ENCODE results near the gene RNASEH2C. TPM values are rescaled to one million over a fixed set of nuclear protein-coding genes. Genes with fewer than 3 reads are reported as not detected.

The RNASEH2C gene
- total RNA-seq, 4 donors from 2014 or later: 70.2 to 231 (median 111) TPM

Small RNA genes within 50 kb of the gene (small RNA-seq; reads per million reads assigned to genes)
- gene RN7SL309P: 0 reads per million in 4 donors

Other genes starting within 250 kb of the RNASEH2C start
- over 10,000 TPM; 17,948 to 48,028 (median 23,406) TPM for gene MALAT1, start 221.8 kb downstream of the RNASEH2C start, total RNA-seq
- gene SCYL1, start 195.7 kb downstream of the RNASEH2C start, total RNA-seq: 10 to 100 TPM; 41.0 to 78.4 (median 69.2) TPM
- 100 to 1,000 TPM in 2 of 4 donors, 10 to 100 TPM in 2; 48.7 to 467 (median 140) TPM for gene LTBP3, start 162.4 kb downstream of the RNASEH2C start, total RNA-seq
- 10 to 100 TPM in 3 of 4 donors, 1 to 10 TPM in 1; 6.4 to 38.4 (median 27.9) TPM for gene ZNRD2, start 150.3 kb downstream of the RNASEH2C start, total RNA-seq
- 100 to 1,000 TPM in 1 of 4 donors, 10 to 100 TPM in 3; 25.2 to 254 (median 51.6) TPM for gene FAM89B, start 148.3 kb downstream of the RNASEH2C start, total RNA-seq
- 100 to 1,000 TPM in 2 of 4 donors, 10 to 100 TPM in 2; 90.2 to 215 (median 106) TPM for gene EHBP1L1, start 144.7 kb downstream of the RNASEH2C start, total RNA-seq
- gene KCNK7, start 125.0 kb downstream of the RNASEH2C start, total RNA-seq: 1 to 10 TPM in 1 of 4 donors, under 1 TPM in 1, not detected in 2; 0.27 to 1.6 TPM
- 100 to 1,000 TPM in 2 of 4 donors, 10 to 100 TPM in 2; 82.3 to 211 (median 94.8) TPM for gene MAP3K11, start 106.6 kb downstream of the RNASEH2C start, total RNA-seq
- gene PCNX3, start 105.0 kb downstream of the RNASEH2C start, total RNA-seq: 10 to 100 TPM; 56.4 to 89.0 (median 62.4) TPM
- 100 to 1,000 TPM in 1 of 4 donors, 10 to 100 TPM in 3; 22.4 to 174 (median 30.9) TPM for gene SIPA1, start 82.7 kb downstream of the RNASEH2C start, total RNA-seq
- 10 to 100 TPM; 45.8 to 95.8 (median 58.4) TPM for gene RELA, start 57.9 kb downstream of the RNASEH2C start, total RNA-seq
- 100 to 1,000 TPM in 1 of 4 donors, 10 to 100 TPM in 3; 51.6 to 203 (median 74.1) TPM for gene KAT5, start 8.5 kb downstream of the RNASEH2C start, total RNA-seq
- gene AP5B1, start 60.2 kb upstream of the RNASEH2C start, total RNA-seq: 10 to 100 TPM; 24.9 to 33.7 (median 28.2) TPM
- gene OVOL1, start 66.3 kb upstream of the RNASEH2C start, total RNA-seq: 10 to 100 TPM; 19.9 to 44.8 (median 33.8) TPM
- 10 to 100 TPM in 1 of 4 donors, 1 to 10 TPM in 1, under 1 TPM in 1, not detected in 1; 0.60 to 10.0 (median 1.6) TPM for gene SNX32, start 113.2 kb upstream of the RNASEH2C start, total RNA-seq
- 1,000 to 10,000 TPM; 1,308 to 1,852 (median 1,703) TPM for gene CFL1, start 137.4 kb upstream of the RNASEH2C start, total RNA-seq
- 100 to 1,000 TPM in 1 of 4 donors, 10 to 100 TPM in 3; 58.3 to 191 (median 81.2) TPM for gene MUS81, start 139.6 kb upstream of the RNASEH2C start, total RNA-seq
- 10 to 100 TPM; 15.2 to 34.4 (median 25.1) TPM for gene EFEMP2, start 152.0 kb upstream of the RNASEH2C start, total RNA-seq
- gene CTSW, start 159.0 kb upstream of the RNASEH2C start, total RNA-seq: 1 to 10 TPM in 2 of 4 donors, not detected in 2; 1.1 to 1.8 TPM
- 10 to 100 TPM; 53.4 to 82.6 (median 75.9) TPM for gene FIBP, start 167.7 kb upstream of the RNASEH2C start, total RNA-seq
- 100 to 1,000 TPM in 1 of 4 donors, 10 to 100 TPM in 2, 1 to 10 TPM in 1; 7.9 to 140 (median 23.1) TPM for gene CCDC85B, start 169.9 kb upstream of the RNASEH2C start, total RNA-seq
- gene FOSL1, start 179.6 kb upstream of the RNASEH2C start, total RNA-seq: 10 to 100 TPM in 1 of 4 donors, 1 to 10 TPM in 1, not detected in 2; 1.2 to 11.6 TPM
- 10 to 100 TPM; 15.2 to 59.5 (median 22.8) TPM for gene C11orf68, start 198.3 kb upstream of the RNASEH2C start, total RNA-seq
- 10 to 100 TPM; 15.7 to 63.2 (median 57.0) TPM for gene DRAP1, start 198.6 kb upstream of the RNASEH2C start, total RNA-seq
- gene TSGA10IP, start 224.7 kb upstream of the RNASEH2C start, total RNA-seq: not detected
- gene SART1, start 240.9 kb upstream of the RNASEH2C start, total RNA-seq: 10 to 100 TPM; 31.8 to 76.3 (median 34.3) TPM